Mesothelial cell of epicardium (in vitro differentiated cells): Measurements from ENCODE around the gene IL23A. TPM values are rescaled to one million over a fixed set of nuclear protein-coding genes. Genes with fewer than 3 reads are reported as not detected.
"Not testable (repeated sequence)": the region's sequence is repeated elsewhere in the genome, so short reads cannot be mapped to it uniquely, and the experiment has no call there.

Experiments
- DNase-seq, 2 experiments: peaks; one replicate each; pipeline ENCODE4 v3.0.0; 2021; ENCODE audit warnings: low spot score in 2 of 2; ENCODE audit not compliant: unreplicated experiment in 2 of 2
- H3K27ac Mint-ChIP-seq: 2 replicates; pipeline ENCODE4 v1.8.0; 2021; ENCODE audit warnings: mixed read lengths
- H3K27me3 Mint-ChIP-seq: 2 replicates; pipeline ENCODE4 v1.8.0; 2021; ENCODE audit warnings: low read depth, mixed read lengths
- H3K36me3 Mint-ChIP-seq: 2 replicates; pipeline ENCODE4 v1.8.0; 2021; ENCODE audit warnings: mixed read lengths
- H3K4me1 Mint-ChIP-seq: 2 replicates; pipeline ENCODE4 v1.8.0; 2021; ENCODE audit warnings: mixed read lengths
- H3K4me3 Mint-ChIP-seq: 2 replicates; pipeline ENCODE4 v1.8.0; 2021; ENCODE audit warnings: mild to moderate bottlenecking, moderate library complexity, mixed read lengths
- H3K9me3 Mint-ChIP-seq: 2 replicates; pipeline ENCODE4 v1.8.0; 2021; ENCODE audit warnings: mixed read lengths
- CTCF ChIP-seq: fragments of 200-600 bp; sonication (generic); IDR thresholded peaks from one replicate; pipeline ENCODE4 v1.5.0; 2021; ENCODE audit warnings: antibody characterized with exemption; ENCODE audit not compliant: unreplicated experiment
- total RNA-seq: library from RNA; stranded (reverse); gene quantifications from 3 replicates; pipeline ENCODE4 v1.2.1, GENCODE V29; 2021

IL23A gene
- total RNA-seq, 1 donor from 2014 or later: 0.76 TPM

- Mint-ChIP-seq H3K4me3 (no peak overlapping the region), H3K9me3 (no peaks in the 10 kb centered on the region), H3K36me3 (no peaks in the 10 kb centered on the region), H3K27me3 (no peaks in the 10 kb centered on the region), H3K4me1 (peaks cover 19% of the 10 kb centered on the region), H3K27ac (no peak overlapping the region)
- no peak for DNase-seq
- TF ChIP-seq CTCF: no peak
Observed at GRCh38 chr12:56336361-56337167, 2.1 kb upstream of the IL23A start.

GRCh38 chr12:56337753-56338251, 882 bp upstream of the IL23A start:
- DNase-seq: no peak
- H3K27me3 Mint-ChIP-seq: no peaks in the 10 kb centered on the region
- H3K4me3 Mint-ChIP-seq: no peak overlapping the region
- no peaks in the 10 kb centered on the region for H3K9me3 Mint-ChIP-seq
- H3K4me1 Mint-ChIP-seq: peaks cover 16% of the 10 kb centered on the region
- TF ChIP-seq CTCF: no peak
- no peak overlapping the region for H3K27ac Mint-ChIP-seq
- H3K36me3 Mint-ChIP-seq: peaks cover 3% of the 10 kb centered on the region

GRCh38 chr12:56339158-56339422, 406 bp downstream of the IL23A start:
- no peaks in the 10 kb centered on the region for H3K9me3 Mint-ChIP-seq
- H3K27ac Mint-ChIP-seq: peak overlapping the region; percentile 73
- peaks cover 6% of the 10 kb centered on the region for H3K4me1 Mint-ChIP-seq
- no peak for DNase-seq
- TF ChIP-seq CTCF: no peak
- no peak overlapping the region for H3K4me3 Mint-ChIP-seq
- no peaks in the 10 kb centered on the region for H3K27me3 Mint-ChIP-seq
- peaks cover 13% of the 10 kb centered on the region for H3K36me3 Mint-ChIP-seq

GRCh38 chr12:56341616-56342015, 2.9 kb downstream of the IL23A start:
- Mint-ChIP-seq H3K27me3 (no peaks in the 10 kb centered on the region), H3K4me3 (no peak overlapping the region), H3K27ac (peak overlapping the region; percentile 6), H3K9me3 (no peaks in the 10 kb centered on the region), H3K36me3 (peaks cover 26% of the 10 kb centered on the region), H3K4me1 (peaks cover 3% of the 10 kb centered on the region)
- no peak for TF ChIP-seq CTCF
- no peak for DNase-seq

- H3K4me3 Mint-ChIP-seq, H3K27ac Mint-ChIP-seq, H3K27me3 Mint-ChIP-seq, H3K9me3 Mint-ChIP-seq, H3K4me1 Mint-ChIP-seq, DNase-seq: not testable (repeated sequence)
- H3K36me3 Mint-ChIP-seq: peaks cover 29% of the 10 kb centered on the region
Observed at GRCh38 chr12:56342290-56342689, 3.6 kb downstream of the IL23A start.

- no peak for TF ChIP-seq CTCF
Observed at GRCh38 chr12:56346675-56347074, 8.0 kb downstream of the IL23A start.

GRCh38 chr12:56347255-56347654, 8.6 kb downstream of the IL23A start:
- DNase-seq, H3K4me3 Mint-ChIP-seq, H3K9me3 Mint-ChIP-seq, H3K4me1 Mint-ChIP-seq, H3K27me3 Mint-ChIP-seq, H3K27ac Mint-ChIP-seq: not testable (repeated sequence)
- peaks cover 52% of the 10 kb centered on the region for H3K36me3 Mint-ChIP-seq

More at GRCh38 chr12:56346675-56347074, 8.0 kb downstream of the IL23A start:
- no peak for DNase-seq
- Mint-ChIP-seq H3K27me3 (no peaks in the 10 kb centered on the region), H3K9me3 (no peaks in the 10 kb centered on the region), H3K36me3 (peaks cover 52% of the 10 kb centered on the region), H3K4me1 (no peaks in the 10 kb centered on the region), H3K4me3 (no peak overlapping the region), H3K27ac (no peak overlapping the region)
